ENCODE results near the gene NBAS. TPM values are rescaled to one million over a fixed set of nuclear protein-coding genes. Genes with fewer than 3 reads are reported as not detected.

The NBAS gene
- total and polyA plus RNA-seq, 2 of the 4 experiments (the other 2 are of a cell fraction), result 22.3 to 105 TPM

DNA sequence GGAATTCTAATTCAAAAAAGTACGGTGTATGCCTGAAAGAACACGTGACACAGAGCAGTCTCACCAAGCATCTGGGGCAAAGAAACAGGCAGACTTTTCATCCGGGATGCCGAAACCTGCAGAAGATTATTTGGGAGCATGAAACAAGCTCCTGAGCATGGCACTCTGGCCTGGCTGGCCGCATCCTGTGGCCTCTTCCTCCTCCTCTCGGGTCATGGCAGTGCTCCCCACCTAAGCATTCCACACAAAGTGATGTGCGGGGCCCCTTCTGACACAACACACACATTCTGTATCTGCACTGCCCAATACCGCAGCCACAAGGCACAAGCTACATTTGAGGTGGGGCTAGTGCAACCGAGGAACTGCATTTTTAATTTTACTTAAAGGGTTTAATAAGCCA lies 380.8 kb downstream of the NBAS start:
- CTCF ChIA-PET, result no interaction called here

More for the DNA sequence above, 380.8 kb downstream of the NBAS start:
- Histone ChIP-seq H3K23ac (ENCODE audit: low read depth, low read length) (no peak overlapping the region), H3K9me1 (ENCODE audit: insufficient read depth, low read length) (peaks cover 13% of the 10 kb centered on the region), H3K9me3 (ENCODE audit: control insufficient read depth, insufficient read depth, low read length) (no peaks in the 10 kb centered on the region), H4K8ac (ENCODE audit: low read depth in 2 of 2, low read length in 2 of 2) (no peak overlapping the region), H3K4me2 (ENCODE audit: low read depth, low read length) (no peak overlapping the region), H3K27me3 (ENCODE audit: control insufficient read depth, insufficient read depth, low read length) (no peaks in the 10 kb centered on the region), H2BK5ac (ENCODE audit: low read depth, low read length, poor library complexity, severe bottlenecking) (no peak overlapping the region), H2BK20ac (ENCODE audit: low read depth, low read length) (no peak overlapping the region), H2BK120ac (ENCODE audit: low read depth, low read length) (no peak overlapping the region), H3K9ac (ENCODE audit: low read depth, low read length) (no peak overlapping the region), H2AK9ac (replicated peaks; ENCODE audit: low read depth, low read length, poor library complexity) (no peak overlapping the region), H3K4ac (ENCODE audit: low read depth, low read length) (no peak overlapping the region), H3K14ac (replicated peaks; ENCODE audit: low read depth, low read length) (no peak overlapping the region), H3K4me3 (ENCODE audit: insufficient read depth, low read depth, low read length) (no peak overlapping the region), H4K5ac (ENCODE audit: low read depth, low read length) (no peak overlapping the region), H2BK15ac (ENCODE audit: low read depth, low read length) (no peak overlapping the region), H3K18ac (ENCODE audit: low read depth, low read length) (no peak overlapping the region), H4K20me1 (ENCODE audit: insufficient read depth, low read length) (no peaks in the 10 kb centered on the region), H3K56ac (ENCODE audit: extremely low read depth, insufficient read depth, low read length) (no peak overlapping the region), H3K79me1 (ENCODE audit: low read depth in 1 of 2, low read length in 2 of 2) (no peaks in the 10 kb centered on the region; a peak in 1 of 4 replicates), H3K36me3 (ENCODE audit: control insufficient read depth, insufficient read depth, low read length) (no peaks in the 10 kb centered on the region), H4K91ac (ENCODE audit: insufficient read depth, low read depth, low read length) (no peak overlapping the region), H3K4me1 (ENCODE audit: control insufficient read depth, insufficient read depth, low read length) (peaks cover 2% of the 10 kb centered on the region), H3K27ac (ENCODE audit: insufficient read depth, low read length) (no peak overlapping the region), H2AK5ac (ENCODE audit: low read depth, low read length) (no peak overlapping the region), H2AFZ (replicated peaks; ENCODE audit: low read length, poor library complexity) (no peak overlapping the region)
- 91% methylated on average over 4 of the region's 9 CpGs; no CpG with 5 or more reads in 1 of the 2 experiments for WGBS, 2 experiments (ENCODE audit: extremely low coverage in 2 of 2, insufficient read length in 1 of 2)
- intact Hi-C loops (cut with micrococcal nuclease), result no loop called here
- BruUV-seq (replicated peaks), result no TSS peak
- no peak for DNase-seq
- in situ Hi-C loops (cut with MboI; ENCODE audit: low sequenced_read_pairs), result no loop called here
- no peak for ATAC-seq (ENCODE audit: low read depth)
- TF ChIP-seq CHD1 (IDR thresholded peaks at IDR 0.05; ENCODE audit: low read depth, low read length) (no peak), MXI1 (IDR thresholded peaks at IDR 0.05; ENCODE audit: borderline replicate concordance, low read depth, low read length) (no peak), SMC3 (IDR thresholded peaks at IDR 0.05; ENCODE audit: low read depth, low read length) (no peak), CEBPB (IDR thresholded peaks at IDR 0.05; ENCODE audit: low read depth, low read length) (no peak), RFX5 (IDR thresholded peaks at IDR 0.05; ENCODE audit: low read depth, low read length) (no peak), RAD21 (IDR thresholded peaks at IDR 0.05; ENCODE audit: low read length) (no peak), RCOR1 (IDR thresholded peaks at IDR 0.05; ENCODE audit: insufficient replicate concordance, low read length) (no peak), FOS (IDR thresholded peaks at IDR 0.05; ENCODE audit: low read depth, low read length) (no peak), MAZ (IDR thresholded peaks at IDR 0.05; ENCODE audit: borderline replicate concordance, low read depth, low read length) (no peak)
- TF ChIP-seq, protein P1, sequence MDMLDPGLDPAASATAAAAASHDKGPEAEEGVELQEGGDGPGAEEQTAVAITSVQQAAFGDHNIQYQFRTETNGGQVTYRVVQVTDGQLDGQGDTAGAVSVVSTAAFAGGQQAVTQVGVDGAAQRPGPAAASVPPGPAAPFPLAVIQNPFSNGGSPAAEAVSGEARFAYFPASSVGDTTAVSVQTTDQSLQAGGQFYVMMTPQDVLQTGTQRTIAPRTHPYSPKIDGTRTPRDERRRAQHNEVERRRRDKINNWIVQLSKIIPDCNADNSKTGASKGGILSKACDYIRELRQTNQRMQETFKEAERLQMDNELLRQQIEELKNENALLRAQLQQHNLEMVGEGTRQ (IDR thresholded peaks at IDR 0.05; ENCODE audit: low read depth, low read length), result no peak
- dilution Hi-C loops (cut with HindIII; ENCODE audit: low sequenced_read_pairs, unreplicated experiment), result no loop called here
- POLR2A ChIA-PET (ENCODE audit: unreplicated experiment), result no interaction called here

Data from IMR-90 (cell line).